NB4 (cell line): ENCODE data around the gene RBMY1D.
"Not testable (repeated sequence)": the region's sequence is repeated elsewhere in the genome, so short reads cannot be mapped to it uniquely, and the experiment has no call there.

Source experiments
- CTCF ChIP-seq: IDR thresholded peaks from one replicate; pipeline ENCODE4 v1.5.1; 2012; ENCODE audit warnings: low read depth, low read length
- MAX ChIP-seq: IDR thresholded peaks from 2 replicates; pipeline ENCODE4 v1.6.1; 2011; ENCODE audit warnings: low read depth, low read length
- MYC ChIP-seq: IDR thresholded peaks from 2 replicates; pipeline ENCODE4 v1.6.1; 2011; ENCODE audit warnings: low read depth, low read length
- POLR2A ChIP-seq: IDR thresholded peaks from 2 replicates; pipeline ENCODE4 v1.6.1; 2011; ENCODE audit warnings: mild to moderate bottlenecking; ENCODE audit not compliant: insufficient read length; ENCODE audit errors: extremely low read depth

DNA sequence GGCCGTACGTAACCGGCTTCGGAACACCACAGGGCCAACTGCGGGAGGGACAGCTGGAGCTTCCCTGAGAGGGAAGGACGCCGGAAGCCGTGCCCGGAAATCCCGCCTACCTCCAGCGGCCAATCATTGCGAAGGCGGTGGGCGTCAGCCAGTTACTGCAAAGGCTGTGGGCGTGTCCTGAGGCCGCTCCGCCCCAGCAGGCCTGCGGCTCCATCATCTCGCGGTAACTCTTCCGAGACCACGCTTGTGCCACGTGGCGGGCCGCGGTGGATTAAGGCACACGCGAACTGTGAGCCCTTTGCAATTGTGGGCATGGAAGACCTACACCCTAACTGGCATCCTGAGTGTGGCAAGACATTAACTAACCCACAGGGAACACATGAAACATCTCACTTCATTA, at the start of gene RBMY1D:
- not testable (repeated sequence) for TF ChIP-seq CTCF, POLR2A, MYC, MAX
